GM15510 (cell line): ENCODE data around the gene ABHD17A.

Source experiments
- POLR2A ChIP-seq: IDR thresholded peaks from 3 replicates; pipeline ENCODE4 v1.6.1; 2011; ENCODE audit warnings: borderline replicate concordance; ENCODE audit not compliant: insufficient read length; ENCODE audit errors: extremely low read depth

ABHD17A gene

GRCh38 chr19:1862068-1862423, 23.2 kb downstream of the ABHD17A start:
- no peak for TF ChIP-seq POLR2A

GRCh38 chr19:1861599-1862031, 23.7 kb downstream of the ABHD17A start:
- no peak for TF ChIP-seq POLR2A

DNA sequence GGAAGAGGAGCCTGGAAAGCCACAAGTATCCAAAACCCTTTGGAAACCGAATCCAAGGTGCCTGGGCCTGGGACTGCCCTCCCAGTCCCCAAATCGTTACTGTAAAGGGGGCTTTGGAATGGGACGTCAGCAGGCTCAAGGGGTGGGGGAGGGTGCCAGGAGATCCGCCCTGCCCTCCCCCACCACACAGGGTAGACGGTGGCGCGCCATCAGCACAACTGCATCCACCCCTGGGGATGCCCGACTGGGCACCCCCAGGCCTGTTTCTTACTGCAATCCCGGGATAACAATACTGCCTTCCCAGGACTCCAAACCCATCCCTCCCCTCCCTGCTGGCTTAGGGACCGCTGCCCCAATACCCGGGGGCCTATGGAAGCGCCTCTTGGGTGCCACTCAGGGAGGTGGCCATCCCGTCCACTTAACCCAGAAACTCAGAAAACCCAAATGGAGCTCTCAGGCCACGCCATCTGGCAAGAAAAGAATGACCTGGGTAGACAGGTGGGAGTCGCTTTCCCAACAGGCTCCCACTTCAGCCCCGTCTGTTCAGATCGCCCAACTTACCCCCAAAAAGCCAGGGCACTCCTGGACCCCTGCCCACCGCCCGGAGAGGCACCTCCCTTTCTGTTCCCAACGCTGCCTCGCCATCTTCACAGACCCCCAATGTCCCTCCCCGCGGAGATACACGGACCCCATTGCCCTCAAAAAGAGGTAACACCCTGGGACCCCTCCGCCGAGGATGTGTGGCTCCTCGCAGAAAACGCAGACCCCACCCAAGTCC, 24.3 kb downstream of the ABHD17A start:
- TF ChIP-seq POLR2A: no peak

GRCh38 chr19:1860042-1860775, 25.1 kb downstream of the ABHD17A start:
- no peak for TF ChIP-seq POLR2A

DNA sequence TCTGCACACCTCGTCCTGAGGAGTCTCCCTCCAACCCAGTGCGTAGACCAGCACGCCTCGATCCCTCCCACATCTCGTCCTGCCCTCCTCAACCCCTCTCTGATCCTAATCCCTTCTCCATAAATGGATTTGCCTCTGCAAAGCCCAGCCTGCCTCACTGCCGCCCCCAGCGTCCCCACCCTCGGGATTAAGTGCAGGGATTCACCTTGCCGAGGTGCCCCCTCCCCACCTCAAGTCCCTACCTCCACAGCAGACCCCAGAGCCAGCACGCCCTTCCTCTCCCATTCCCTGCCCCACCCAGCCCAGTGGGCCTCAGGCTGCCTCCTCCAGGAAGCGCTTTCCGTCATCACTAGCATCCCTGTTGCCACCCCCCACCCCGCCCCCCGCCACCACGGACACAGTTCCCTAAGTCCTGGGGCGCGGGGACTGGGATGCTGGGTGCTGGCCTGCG, 25.9 kb downstream of the ABHD17A start:
- TF ChIP-seq POLR2A: no peak

- no peak for TF ChIP-seq POLR2A
Measured at GRCh38 chr19:1858412-1859081, 26.7 kb downstream of the ABHD17A start.

GRCh38 chr19:1857648-1858326, 27.5 kb downstream of the ABHD17A start:
- TF ChIP-seq POLR2A: no peak

DNA sequence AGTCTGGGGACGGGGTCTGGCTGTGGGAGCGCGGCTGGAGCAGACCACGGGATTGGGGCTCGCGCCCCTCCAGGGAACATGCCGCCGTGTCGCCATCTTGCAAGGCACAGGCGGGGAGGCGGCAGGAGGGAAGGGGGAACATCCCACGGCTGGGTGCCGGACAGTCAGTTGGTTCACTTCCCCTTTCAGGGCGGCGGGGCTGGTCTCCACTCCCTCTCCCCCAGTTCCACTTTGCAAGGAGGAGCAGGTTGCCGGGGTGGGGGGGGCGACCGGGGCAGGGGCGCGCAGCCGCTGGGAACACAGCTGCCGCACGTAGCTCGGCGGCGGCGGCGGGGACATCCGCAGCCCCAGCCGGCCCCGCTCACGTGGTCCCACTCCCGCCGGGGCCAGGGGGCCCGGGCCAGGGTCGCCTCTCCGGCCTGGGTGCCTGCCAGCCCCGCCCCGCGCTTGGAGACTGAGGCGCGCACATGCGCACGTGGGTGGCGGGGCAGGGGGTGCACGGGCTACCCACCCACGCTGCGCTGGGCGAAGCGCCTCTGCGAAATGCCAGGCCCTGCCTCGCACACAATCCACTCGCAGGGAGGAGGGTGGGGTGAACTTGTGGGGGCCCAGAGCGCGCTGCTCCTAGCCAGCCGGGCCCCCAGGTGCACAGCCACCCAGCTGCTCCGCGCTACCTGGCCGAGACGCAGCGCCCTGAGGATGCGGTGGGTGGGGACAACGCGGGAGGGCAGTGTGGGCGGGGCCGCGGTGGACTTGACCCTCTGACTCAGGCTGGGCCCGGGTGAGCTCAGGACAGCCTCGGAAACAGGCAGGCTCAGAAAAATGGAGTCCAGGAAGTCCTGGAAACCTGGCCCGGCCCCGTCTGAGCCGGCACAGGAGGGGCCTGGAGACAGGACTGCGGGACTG, 28.3 kb downstream of the ABHD17A start:
- TF ChIP-seq POLR2A: peak; percentile 62

DNA sequence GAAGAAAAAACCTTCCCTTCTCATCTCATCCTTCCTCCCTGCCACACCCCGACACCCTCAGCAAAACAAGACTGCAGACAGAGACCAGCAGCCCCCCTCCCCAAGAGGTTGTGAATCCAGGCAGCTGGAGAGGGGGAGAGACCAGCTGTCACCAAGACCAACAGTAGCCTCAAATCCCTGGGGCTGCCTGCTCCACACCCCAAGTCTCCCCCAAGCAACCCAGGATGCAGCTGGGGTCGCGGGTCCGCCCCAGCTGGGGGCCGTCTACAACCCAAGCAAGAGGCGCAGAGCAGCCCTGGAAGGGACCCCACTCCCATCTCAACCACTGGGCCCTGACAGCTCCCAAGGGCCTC, 29.0 kb downstream of the ABHD17A start:
- no peak for TF ChIP-seq POLR2A

- TF ChIP-seq POLR2A: no peak
Measured at GRCh38 chr19:1855828-1856255, 29.5 kb downstream of the ABHD17A start.

GRCh38 chr19:1855040-1855827, 30.1 kb downstream of the ABHD17A start:
- peak; percentile 74 for TF ChIP-seq POLR2A

DNA sequence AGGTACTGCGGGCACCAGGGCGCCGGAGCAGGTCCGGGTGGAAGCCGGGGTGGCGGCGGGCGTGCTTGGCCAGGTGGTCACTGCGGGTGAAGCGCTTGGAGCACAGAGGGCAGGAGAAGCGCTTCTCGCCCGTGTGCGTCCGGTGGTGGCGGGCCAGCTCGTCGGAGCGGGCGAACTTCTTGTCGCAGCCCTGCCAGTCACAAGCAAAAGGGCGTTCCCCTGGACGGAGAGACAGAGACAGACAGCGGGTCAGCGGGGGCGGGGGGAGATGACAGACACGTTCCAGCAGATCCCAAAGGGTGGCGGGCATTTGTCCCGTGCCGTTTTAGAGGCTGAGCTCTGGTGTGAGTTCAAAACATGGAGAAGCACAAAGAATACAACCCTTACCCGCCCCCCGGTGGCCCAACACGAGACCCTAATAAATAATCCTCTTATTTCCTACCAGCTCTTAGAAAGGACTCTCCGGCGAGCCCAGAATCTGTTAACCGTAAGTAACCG, 30.7 kb downstream of the ABHD17A start:
- TF ChIP-seq POLR2A: no peak

GRCh38 chr19:1854039-1854541, 31.2 kb downstream of the ABHD17A start:
- TF ChIP-seq POLR2A: no peak
